Measurements from ENCODE around the gene LRRC14B. TPM values are rescaled to one million over a fixed set of nuclear protein-coding genes. Genes with fewer than 3 reads are reported as not detected.

The LRRC14B gene
- polyA plus RNA-seq, 1 of the 3 experiments (the other 2 are of a cell fraction), result not detected

GRCh38 chr5:170971-171800 is 20.1 kb upstream of the LRRC14B start:
- 71% methylated on average over 7 of the region's 37 CpGs for WGBS (ENCODE audit: low lambda C conversion rate)
- H3K4me1 ChIP-seq (ENCODE audit: control insufficient read depth in 1 of 2, insufficient read depth in 2 of 2, low read depth in 1 of 2, low read length in 1 of 2), result peaks cover 0 to 18% of the 10 kb centered on the region in 2 experiments; a peak in 1 of 4 replicates
- no peaks in the 10 kb centered on the region for H3K9me2 ChIP-seq
- POLR2A ChIA-PET, result no interaction called here
- CTCF ChIA-PET, result no interaction called here
- H3K27ac ChIP-seq (ENCODE audit: low read depth in 2 of 2, low read length in 1 of 2), result no peak overlapping the region
- no peaks in the 10 kb centered on the region for H3F3A ChIP-seq (replicated peaks; ENCODE audit: insufficient read depth)
- H3K4me2 ChIP-seq, result no peak overlapping the region
- no peak overlapping the region for H3K4me3 ChIP-seq (ENCODE audit: low read depth in 2 of 2, low read length in 1 of 2)
- no peaks in the 10 kb centered on the region for H3K36me3 ChIP-seq (replicated peaks in 1 of 2; ENCODE audit: control insufficient read depth in 1 of 2, insufficient read depth in 2 of 2, low read length in 1 of 2)
- H4K20me1 ChIP-seq (ENCODE audit: insufficient read depth), result no peaks in the 10 kb centered on the region
- DNase-seq, result no peak
- H3K27me3 ChIP-seq (ENCODE audit: insufficient read depth), result no peaks in the 10 kb centered on the region
- H2AFZ ChIP-seq (ENCODE audit: low read depth), result no peak overlapping the region
- no peak overlapping the region for H3K9ac ChIP-seq
- no peak for TF ChIP-seq ELF1 (IDR thresholded peaks at IDR 0.05)
- no peak for TF ChIP-seq PBX3 (IDR thresholded peaks at IDR 0.05)
- TF ChIP-seq FOSL2 (IDR thresholded peaks at IDR 0.05; ENCODE audit: borderline replicate concordance, low read depth), result no peak
- TF ChIP-seq NFIC (IDR thresholded peaks at IDR 0.05; ENCODE audit: borderline replicate concordance), result no peak
- TF ChIP-seq SMC3 (IDR thresholded peaks at IDR 0.05; ENCODE audit: low read depth, low read length), result no peak
- no peak for TF ChIP-seq POLR2AphosphoS5 (IDR thresholded peaks at IDR 0.05; ENCODE audit: low read depth, low read length)
- no peak for TF ChIP-seq CHD2 (IDR thresholded peaks at IDR 0.05; ENCODE audit: low read length, partially characterized antibody)
- TF ChIP-seq EZH2phosphoT487 (IDR thresholded peaks at IDR 0.05; ENCODE audit: borderline replicate concordance, low read depth), result no peak
- TF ChIP-seq GABPA (IDR thresholded peaks at IDR 0.05; ENCODE audit: low read depth), result no peak
- no peak for TF ChIP-seq RAD21 (IDR thresholded peaks at IDR 0.05; ENCODE audit: low read length)
- no peak for TF ChIP-seq EP300 (IDR thresholded peaks at IDR 0.05; ENCODE audit: borderline replicate concordance in 1 of 2, low read depth in 1 of 2, low read length in 1 of 2)
- no peak for TF ChIP-seq ZBTB33 (IDR thresholded peaks at IDR 0.05; ENCODE audit: borderline replicate concordance, low read depth)
- TF ChIP-seq JUND (IDR thresholded peaks at IDR 0.05), result no peak
- TF ChIP-seq TCF12 (IDR thresholded peaks at IDR 0.05), result no peak
- TF ChIP-seq CTCF (IDR thresholded peaks at IDR 0.05), result no peak
- no peak for TF ChIP-seq FOXM1 (IDR thresholded peaks at IDR 0.05; ENCODE audit: low read depth)
- no peak for TF ChIP-seq USF1 (IDR thresholded peaks at IDR 0.05; ENCODE audit: borderline replicate concordance, low read depth)
- TF ChIP-seq GATA2 (CRISPR knock-in tag; IDR thresholded peaks at IDR 0.05), result no peak
- TF ChIP-seq FOXJ3 (CRISPR knock-in tag; IDR thresholded peaks at IDR 0.05), result no peak
- H3K9me3 ChIP-seq, result no peaks in the 10 kb centered on the region
- no peaks in the 10 kb centered on the region for H3K79me2 ChIP-seq (ENCODE audit: insufficient read depth)
